Endodermal cell (in vitro differentiated cells): ENCODE measurements around the gene SEC14L2. TPM values are rescaled to one million over a fixed set of nuclear protein-coding genes. Genes with fewer than 3 reads are reported as not detected.

Experiments used
- DNase-seq: peaks from one replicate; pipeline ENCODE4 v3.0.0-alpha.2; 2017
- H3K27ac ChIP-seq: 2 replicates; pipeline ENCODE4 v1.5.1; 2013; ENCODE audit warnings: mild to moderate bottlenecking, low read depth, low read length, moderate library complexity
- H3K27me3 ChIP-seq: 2 replicates; pipeline ENCODE4 v1.6.1; 2013; ENCODE audit warnings: mild to moderate bottlenecking, low read length, moderate library complexity; ENCODE audit not compliant: insufficient read depth, control insufficient read depth, poor library complexity, severe bottlenecking
- H3K36me3 ChIP-seq: 2 replicates; pipeline ENCODE4 v1.7.0; 2013; ENCODE audit warnings: mild to moderate bottlenecking, low read length, moderate library complexity; ENCODE audit not compliant: control insufficient read depth, insufficient read depth
- H3K4me1 ChIP-seq: one replicate; pipeline ENCODE4 v1.7.0; 2013; ENCODE audit warnings: low read length; ENCODE audit not compliant: control insufficient read depth, insufficient read depth
- H3K4me3 ChIP-seq: 2 replicates; pipeline ENCODE4 v1.5.1; 2013; ENCODE audit warnings: mild to moderate bottlenecking, low read length, moderate library complexity
- H3K9ac ChIP-seq: 2 replicates; pipeline ENCODE4 v1.6.1; 2013; ENCODE audit warnings: mild to moderate bottlenecking, low read length, moderate library complexity; ENCODE audit not compliant: poor library complexity, severe bottlenecking; ENCODE audit errors: extremely low read depth
- H3K9me3 ChIP-seq: 2 replicates; pipeline ENCODE4 v1.6.1; 2013; ENCODE audit warnings: mild to moderate bottlenecking, low read length, moderate library complexity; ENCODE audit not compliant: control insufficient read depth
- H3K27ac Mint-ChIP-seq: 2 replicates; pipeline ENCODE4 v1.8.0; 2020; ENCODE audit warnings: mixed read lengths
- H3K27me3 Mint-ChIP-seq: 2 replicates; pipeline ENCODE4 v1.8.0; 2021; ENCODE audit warnings: mild to moderate bottlenecking, mixed read lengths; ENCODE audit not compliant: insufficient read depth
- H3K36me3 Mint-ChIP-seq: 2 replicates; pipeline ENCODE4 v1.8.0; 2020; ENCODE audit warnings: low read depth, mixed read lengths
- H3K4me1 Mint-ChIP-seq: 2 replicates; pipeline ENCODE4 v1.8.0; 2020; ENCODE audit warnings: mixed read lengths
- H3K4me3 Mint-ChIP-seq: 2 replicates; pipeline ENCODE4 v1.8.0; 2020; ENCODE audit warnings: mild to moderate bottlenecking, moderate library complexity, mixed read lengths
- H3K9me3 Mint-ChIP-seq: 2 replicates; pipeline ENCODE4 v1.8.0; 2020; ENCODE audit warnings: mild to moderate bottlenecking, mixed read lengths
- WGBS, 2 experiments: methylation state at CpG; one replicate each; pipeline versions ENCODE4 v1.1.5 to v1.1.7; 2013; ENCODE audit warnings: missing lambda C conversion rate in 2 of 2, mixed read lengths in 1 of 2; ENCODE audit not compliant: insufficient coverage in 1 of 2, insufficient read length in 1 of 2; 5-methylcytosine and 5-hydroxymethylcytosine counted together
- total RNA-seq, 2 donors: library from RNA; stranded (reverse); fragmentation: NEBNext Ultra II Directional in 1 of 2; extraction: Animal tissue kit (Norgen Biotek cat#: 25700) in 1 of 2; gene quantifications; 2 replicates in 1 of 2; 3 replicates in 1 of 2; pipeline ENCODE4 v1.2.1, GENCODE V29; 2021
- TF ChIP-seq, protein P1 (sequence below): fragments of 200-600 bp; sonication (generic); conservative IDR thresholded peaks from 2 replicates; pipeline ENCODE4 v1.5.0; 2021; ENCODE audit warnings: antibody characterized with exemption, mild to moderate bottlenecking

SEC14L2 gene
- total RNA-seq, 2 donors from 2014 or later, result 13.9 to 19.1 TPM

- TF ChIP-seq, protein P1, sequence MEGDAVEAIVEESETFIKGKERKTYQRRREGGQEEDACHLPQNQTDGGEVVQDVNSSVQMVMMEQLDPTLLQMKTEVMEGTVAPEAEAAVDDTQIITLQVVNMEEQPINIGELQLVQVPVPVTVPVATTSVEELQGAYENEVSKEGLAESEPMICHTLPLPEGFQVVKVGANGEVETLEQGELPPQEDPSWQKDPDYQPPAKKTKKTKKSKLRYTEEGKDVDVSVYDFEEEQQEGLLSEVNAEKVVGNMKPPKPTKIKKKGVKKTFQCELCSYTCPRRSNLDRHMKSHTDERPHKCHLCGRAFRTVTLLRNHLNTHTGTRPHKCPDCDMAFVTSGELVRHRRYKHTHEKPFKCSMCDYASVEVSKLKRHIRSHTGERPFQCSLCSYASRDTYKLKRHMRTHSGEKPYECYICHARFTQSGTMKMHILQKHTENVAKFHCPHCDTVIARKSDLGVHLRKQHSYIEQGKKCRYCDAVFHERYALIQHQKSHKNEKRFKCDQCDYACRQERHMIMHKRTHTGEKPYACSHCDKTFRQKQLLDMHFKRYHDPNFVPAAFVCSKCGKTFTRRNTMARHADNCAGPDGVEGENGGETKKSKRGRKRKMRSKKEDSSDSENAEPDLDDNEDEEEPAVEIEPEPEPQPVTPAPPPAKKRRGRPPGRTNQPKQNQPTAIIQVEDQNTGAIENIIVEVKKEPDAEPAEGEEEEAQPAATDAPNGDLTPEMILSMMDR, result no peak
- Mint-ChIP-seq H3K9me3 (no peaks in the 10 kb centered on the region), H3K36me3 (no peaks in the 10 kb centered on the region), H3K4me3 (no peak overlapping the region), H3K4me1 (peaks cover 10% of the 10 kb centered on the region), H3K27me3 (peaks cover 22% of the 10 kb centered on the region), H3K27ac (no peak overlapping the region)
- no peaks in the 10 kb centered on the region for H3K4me1 ChIP-seq
- no peak overlapping the region for H3K27ac ChIP-seq
- WGBS, 2 experiments, result 78 to 100% methylated on average over 2 to 3 of the region's 4 CpGs
- H3K36me3 ChIP-seq, result no peaks in the 10 kb centered on the region
- H3K9ac ChIP-seq, result no peak overlapping the region
- H3K27me3 ChIP-seq, result peaks cover 6% of the 10 kb centered on the region
- DNase-seq, result no peak
- no peak overlapping the region for H3K4me3 ChIP-seq
- no peaks in the 10 kb centered on the region for H3K9me3 ChIP-seq
Measured at GRCh38 chr22:30472994-30473720, 76.3 kb downstream of the SEC14L2 start.

- Histone ChIP-seq H3K36me3 (no peaks in the 10 kb centered on the region), H3K27ac (no peak overlapping the region), H3K9me3 (no peaks in the 10 kb centered on the region), H3K4me1 (no peaks in the 10 kb centered on the region), H3K27me3 (peaks cover 6% of the 10 kb centered on the region), H3K4me3 (no peak overlapping the region), H3K9ac (no peak overlapping the region)
- H3K4me1 Mint-ChIP-seq, result peaks cover 10% of the 10 kb centered on the region
- TF ChIP-seq, protein P1, result no peak
- no peak for DNase-seq
- no peaks in the 10 kb centered on the region for H3K36me3 Mint-ChIP-seq
- no peaks in the 10 kb centered on the region for H3K9me3 Mint-ChIP-seq
- H3K4me3 Mint-ChIP-seq, result no peak overlapping the region
- H3K27me3 Mint-ChIP-seq, result peaks cover 21% of the 10 kb centered on the region
- H3K27ac Mint-ChIP-seq, result no peak overlapping the region
- 87 to 95% methylated on average over 4 of the region's 4 CpGs for WGBS, 2 experiments
Measured at GRCh38 chr22:30474121-30474520, 77.3 kb downstream of the SEC14L2 start.

Other genes with a start within 250 kb of the SEC14L2 start
- under 1 TPM; 0.31 to 0.77 TPM for gene LIF, start 150.3 kb upstream of the SEC14L2 start, total RNA-seq
- not detected for gene OSM, start 130.2 kb upstream of the SEC14L2 start, total RNA-seq
- gene CASTOR1, start 107.5 kb upstream of the SEC14L2 start, total RNA-seq, result 10 to 100 TPM; 19.2 to 19.5 TPM
- 10 to 100 TPM; 12.1 to 13.7 TPM for gene TBC1D10A, start 70.1 kb upstream of the SEC14L2 start, total RNA-seq
- 100 to 1,000 TPM; 191 to 195 TPM for gene SF3A1, start 40.1 kb upstream of the SEC14L2 start, total RNA-seq
- gene CCDC157, start 40.0 kb upstream of the SEC14L2 start, total RNA-seq, result 1 to 10 TPM; 6.1 to 7.2 TPM
- gene RNF215, start 9.6 kb upstream of the SEC14L2 start, total RNA-seq, result 10 to 100 TPM; 44.0 to 46.7 TPM
- gene MTFP1, start 28.8 kb downstream of the SEC14L2 start, total RNA-seq, result 10 to 100 TPM; 25.9 to 30.8 TPM
- gene SEC14L3, start 75.0 kb downstream of the SEC14L2 start, total RNA-seq, result not detected
- gene SEC14L4, start 108.7 kb downstream of the SEC14L2 start, total RNA-seq, result under 1 TPM; 0.49 to 0.62 TPM
- gene SEC14L6, start 149.7 kb downstream of the SEC14L2 start, total RNA-seq, result 1 to 10 TPM; 1.6 to 2.1 TPM
- gene GAL3ST1, start 177.6 kb downstream of the SEC14L2 start, total RNA-seq, result 10 to 100 TPM; 26.4 to 28.3 TPM
- 10 to 100 TPM; 78.7 to 90.2 TPM for gene PES1, start 194.9 kb downstream of the SEC14L2 start, total RNA-seq
- 10 to 100 TPM; 71.8 to 73.6 TPM for gene TCN2, start 210.2 kb downstream of the SEC14L2 start, total RNA-seq
- 1 to 10 TPM; 2.3 to 3.9 TPM for gene SLC35E4, start 238.8 kb downstream of the SEC14L2 start, total RNA-seq